GM12873 (cell line): Measurements from ENCODE around the gene TCF12.

Source experiments
- CTCF ChIP-seq: IDR thresholded peaks from 2 replicates; pipeline ENCODE4 v1.5.1; 2012; ENCODE audit warnings: low read depth, mild to moderate bottlenecking, moderate library complexity, low read length, control low read depth; ENCODE audit not compliant: insufficient read depth; ENCODE audit errors: missing control alignments

The TCF12 gene

DNA sequence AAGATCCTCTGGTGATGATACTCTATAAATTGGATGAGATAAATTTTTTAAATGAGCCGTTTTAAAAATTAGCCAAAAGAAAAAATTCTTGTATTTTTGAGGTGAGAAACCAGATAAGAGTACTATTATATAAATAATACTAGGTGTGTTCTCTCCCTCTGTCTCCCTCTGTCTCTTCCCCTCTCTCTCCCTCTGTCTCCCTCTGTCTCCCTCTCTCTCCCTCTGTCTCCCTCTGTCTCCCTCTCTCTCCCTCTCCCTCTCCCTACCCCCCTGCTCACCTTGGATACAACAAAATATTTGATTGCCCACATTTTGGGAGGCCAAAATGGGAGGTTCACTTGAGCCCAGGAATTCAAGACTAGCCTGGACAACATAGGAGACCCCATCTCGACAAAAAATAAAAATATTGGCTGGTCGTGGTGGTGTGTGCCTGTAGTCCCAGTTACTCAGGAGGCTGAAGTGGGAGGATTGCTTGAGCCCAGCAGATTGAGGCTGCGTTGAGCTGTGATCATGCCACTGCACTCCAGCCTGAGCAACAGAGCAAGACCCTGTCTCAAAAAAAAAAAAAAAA is 168.5 kb downstream of the TCF12 start:
- no peak for TF ChIP-seq CTCF

GRCh38 chr15:57089815-57090495 is 171.5 kb downstream of the TCF12 start:
- no peak for TF ChIP-seq CTCF

DNA sequence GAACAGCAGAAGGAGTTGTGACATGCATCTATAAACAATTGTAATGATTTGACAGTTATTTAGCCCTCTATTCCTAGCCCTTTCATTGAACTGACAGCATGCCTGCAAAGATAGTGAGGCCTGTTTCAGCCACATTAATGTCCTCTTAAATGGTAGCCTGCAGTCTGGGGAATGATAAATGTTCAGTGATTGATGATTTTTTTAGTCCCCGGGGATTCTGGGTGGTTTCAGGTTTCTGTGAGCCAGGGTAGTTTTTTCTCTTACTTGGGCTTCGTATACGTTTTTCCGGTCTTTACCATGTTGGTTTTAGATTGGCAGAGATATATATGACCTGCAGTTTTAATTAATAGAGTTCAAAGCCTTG is 172.0 kb downstream of the TCF12 start:
- no peak for TF ChIP-seq CTCF

DNA sequence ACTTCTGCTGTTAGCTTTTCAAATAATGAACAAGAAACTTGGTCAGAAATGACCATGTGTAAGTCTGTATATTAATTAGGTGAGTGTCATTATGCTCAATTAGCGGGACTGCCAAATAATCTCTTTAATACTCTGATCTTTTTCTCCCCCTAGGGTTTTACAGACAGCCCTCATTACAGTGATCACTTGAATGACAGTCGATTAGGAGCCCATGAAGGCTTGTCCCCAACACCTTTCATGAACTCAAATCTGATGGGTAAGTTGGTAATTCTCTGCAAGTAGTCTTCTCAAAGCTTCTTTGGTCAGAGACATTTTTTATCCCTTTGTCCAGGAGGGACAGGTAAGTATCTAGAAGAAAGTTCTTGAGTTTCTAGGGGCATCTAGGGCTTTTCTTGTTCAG is 173.2 kb downstream of the TCF12 start:
- TF ChIP-seq CTCF = no peak

DNA sequence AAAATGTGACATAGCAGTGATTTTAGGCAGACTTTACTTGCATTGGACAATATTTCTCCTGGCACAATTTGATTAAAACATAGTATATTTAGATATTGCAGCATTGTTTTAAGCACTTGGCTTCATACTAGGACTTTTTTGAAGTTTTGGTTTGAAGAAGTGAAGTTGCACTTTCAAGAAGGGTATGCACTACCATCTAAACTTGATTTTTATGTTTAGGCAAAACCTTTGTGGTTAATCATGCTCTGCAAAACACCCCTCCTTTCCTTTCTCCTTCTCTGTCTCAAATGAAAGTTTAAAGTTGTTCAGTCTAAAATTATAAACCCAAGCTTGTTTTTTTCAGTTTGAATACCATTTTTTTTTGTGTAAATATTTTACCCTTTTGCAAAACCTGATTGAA is 173.8 kb downstream of the TCF12 start:
- TF ChIP-seq CTCF = no peak

- TF ChIP-seq CTCF = no peak
These were observed 176.1 kb downstream of the TCF12 start for GRCh38 chr15:57094321-57095257.

- TF ChIP-seq CTCF = no peak
These were observed 177.5 kb downstream of the TCF12 start for GRCh38 chr15:57095896-57096295.
